ENCODE measurements around the gene RRP1.

RRP1 gene

GRCh38 chr21:43846430-43846829, 57.1 kb downstream of the RRP1 start:
- no peak for DNase-seq

- DNase-seq: no peak
Measured at GRCh38 chr21:43847301-43847700, 57.9 kb downstream of the RRP1 start.

DNA sequence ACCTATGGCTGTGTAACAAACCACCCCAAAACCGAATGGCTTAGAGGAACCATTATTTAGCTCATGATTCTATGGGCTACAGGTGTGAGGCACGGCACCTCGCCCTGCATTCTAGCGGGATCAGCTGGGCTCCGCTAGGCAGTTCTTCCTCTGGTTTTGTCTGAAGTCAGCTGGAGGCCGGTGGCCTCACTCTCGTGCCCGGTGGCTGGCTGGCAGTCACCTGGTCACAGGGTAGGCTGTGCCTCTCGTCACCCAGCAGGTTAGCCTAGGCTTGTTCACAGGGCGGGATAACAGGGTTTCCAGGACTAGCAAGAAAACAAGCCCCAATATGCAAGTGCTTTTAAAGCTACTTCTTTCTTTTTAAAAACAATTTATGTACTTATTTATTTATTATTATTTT, 59.4 kb downstream of the RRP1 start:
- DNase-seq: no peak

GRCh38 chr21:43849532-43850299, 60.3 kb downstream of the RRP1 start:
- no peak for DNase-seq

DNA sequence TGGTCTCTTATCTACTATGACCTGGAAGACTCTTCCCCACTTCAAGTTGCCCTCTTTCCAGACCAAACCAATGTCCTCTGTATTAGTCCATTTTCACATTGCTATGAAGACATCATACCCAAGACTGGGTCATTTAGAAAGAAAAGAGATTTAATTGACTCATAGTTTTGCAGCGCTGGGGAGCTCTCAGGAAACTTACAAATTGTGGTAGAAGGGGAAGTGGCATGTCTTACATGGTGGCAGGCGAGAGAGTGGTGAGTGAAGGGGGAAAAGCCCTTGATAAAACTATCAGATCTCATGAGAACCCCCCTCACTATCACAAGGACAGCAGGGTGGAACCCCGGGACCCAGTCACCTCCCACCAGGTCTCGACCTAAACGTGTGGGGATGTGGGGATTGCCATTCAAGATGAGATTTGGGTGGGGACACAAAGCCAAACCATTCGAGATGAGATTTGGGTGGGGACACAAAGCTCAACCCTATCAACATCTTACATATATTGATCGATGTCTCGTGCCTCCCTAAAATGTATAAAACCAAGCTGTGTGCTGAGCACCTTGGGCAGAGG, 61.4 kb downstream of the RRP1 start:
- no peak for DNase-seq

GRCh38 chr21:43851593-43851992, 62.2 kb downstream of the RRP1 start:
- no peak for DNase-seq

GRCh38 chr21:43853851-43854772, 64.7 kb downstream of the RRP1 start:
- no peak for DNase-seq

Data from activated gamma-delta T cell (primary cell).